Astrocyte (in vitro differentiated cells and primary cell): ENCODE data around the gene PACSIN1. TPM values are rescaled to one million over a fixed set of nuclear protein-coding genes. Genes with fewer than 3 reads are reported as not detected.

ENCODE experiments used
- DNase-seq: peaks from one replicate; pipeline ENCODE4 v3.0.0-alpha.2; 2010; ENCODE audit warnings: low read depth
- FAIRE-seq: peaks from 2 replicates; lab custom pipeline; 2011; peaks lifted over from hg19 to GRCh38; lab: Jason Lieb, UNC
- H2AFZ ChIP-seq: 2 replicates; pipeline ENCODE4 v1.6.0; 2012; ENCODE audit warnings: low read depth, low read length, inconsistent platforms
- H3K27ac ChIP-seq: 2 replicates; pipeline ENCODE4 v1.5.1; 2011; ENCODE audit warnings: low read depth, low read length, inconsistent platforms
- H3K27me3 ChIP-seq: 2 replicates; pipeline ENCODE4 v1.6.0; 2011; ENCODE audit warnings: low read length, inconsistent platforms; ENCODE audit not compliant: insufficient read depth
- H3K36me3 ChIP-seq: 2 replicates; pipeline ENCODE4 v1.5.1; 2011; ENCODE audit warnings: low read length, inconsistent platforms; ENCODE audit not compliant: insufficient read depth
- H3K4me1 ChIP-seq: 2 replicates; pipeline ENCODE4 v1.5.1; 2011; ENCODE audit warnings: low read length, inconsistent platforms; ENCODE audit not compliant: insufficient read depth
- H3K4me2 ChIP-seq: 2 replicates; pipeline ENCODE4 v1.6.0; 2012; ENCODE audit warnings: low read length, inconsistent platforms
- H3K4me3 ChIP-seq: 2 replicates; pipeline ENCODE4 v1.5.1; 2011; ENCODE audit warnings: low read depth, mild to moderate bottlenecking, low read length, inconsistent platforms; ENCODE audit not compliant: insufficient read depth
- H3K79me2 ChIP-seq: 2 replicates; pipeline ENCODE4 v1.6.0; 2012; ENCODE audit warnings: mild to moderate bottlenecking, low read length, inconsistent platforms; ENCODE audit not compliant: insufficient read depth
- H3K9ac ChIP-seq: 2 replicates; pipeline ENCODE4 v1.6.0; 2012; ENCODE audit warnings: mild to moderate bottlenecking, low read length, inconsistent platforms
- H3K9me3 ChIP-seq: 2 replicates; pipeline ENCODE4 v1.5.1; 2012; ENCODE audit warnings: low read depth, mild to moderate bottlenecking, low read length, inconsistent platforms; ENCODE audit not compliant: insufficient read depth
- H4K20me1 ChIP-seq: 2 replicates; pipeline ENCODE4 v1.6.0; 2012; ENCODE audit warnings: low read length, inconsistent platforms; ENCODE audit not compliant: insufficient read depth
- H3K27ac Mint-ChIP-seq: one replicate; pipeline ENCODE4 v1.8.0; 2021; ENCODE audit warnings: mild to moderate bottlenecking, mixed read lengths; ENCODE audit not compliant: unreplicated experiment
- H3K27me3 Mint-ChIP-seq: one replicate; pipeline ENCODE4 v1.8.0; 2021; ENCODE audit warnings: low read depth, mixed read lengths; ENCODE audit not compliant: unreplicated experiment
- H3K36me3 Mint-ChIP-seq: one replicate; pipeline ENCODE4 v1.8.0; 2021; ENCODE audit warnings: low read depth, mixed read lengths; ENCODE audit not compliant: unreplicated experiment
- H3K4me1 Mint-ChIP-seq: one replicate; pipeline ENCODE4 v1.8.0; 2021; ENCODE audit warnings: low read depth, mixed read lengths; ENCODE audit not compliant: unreplicated experiment
- H3K4me3 Mint-ChIP-seq: one replicate; pipeline ENCODE4 v1.8.0; 2021; ENCODE audit warnings: mild to moderate bottlenecking, moderate library complexity, mixed read lengths; ENCODE audit not compliant: unreplicated experiment
- H3K9me3 Mint-ChIP-seq: one replicate; pipeline ENCODE4 v1.8.0; 2021; ENCODE audit warnings: mild to moderate bottlenecking, mixed read lengths; ENCODE audit not compliant: unreplicated experiment
- CTCF ChIP-seq: IDR thresholded peaks from 2 replicates; pipeline ENCODE4 v1.5.1; 2011; ENCODE audit warnings: low read depth, mild to moderate bottlenecking, inconsistent platforms, low read length, moderate library complexity; ENCODE audit not compliant: insufficient read depth
- EZH2 ChIP-seq: IDR thresholded peaks from 2 replicates; pipeline ENCODE4 v1.6.1; 2012; ENCODE audit warnings: mild to moderate bottlenecking, low read length, inconsistent platforms; ENCODE audit not compliant: insufficient read depth
- total RNA-seq: library from RNA; stranded (reverse); gene quantifications from 2 replicates; pipeline ENCODE4 v1.2.1, GENCODE V29; 2021

PACSIN1 gene
- total RNA-seq, 1 donor from 2014 or later: 0.32 TPM

GRCh38 chr6:34556493-34556892, 90.6 kb downstream of the PACSIN1 start:
- H3K27me3 ChIP-seq: no peaks in the 10 kb centered on the region
- no peak overlapping the region for H3K4me3 ChIP-seq
- no peak overlapping the region for H3K27ac ChIP-seq
- Mint-ChIP-seq H3K27me3 (peaks cover 29% of the 10 kb centered on the region), H3K4me1 (peaks cover 5% of the 10 kb centered on the region), H3K9me3 (peaks cover 5% of the 10 kb centered on the region), H3K27ac (no peak overlapping the region), H3K4me3 (no peak overlapping the region), H3K36me3 (no peaks in the 10 kb centered on the region)
- TF ChIP-seq CTCF (no peak), EZH2 (no peak)
- DNase-seq (no peak), FAIRE-seq (no peak)
- peaks cover 5% of the 10 kb centered on the region for H3K9me3 ChIP-seq
- peaks cover 6% of the 10 kb centered on the region for H3K4me1 ChIP-seq
- H4K20me1 ChIP-seq: no peaks in the 10 kb centered on the region
- no peak overlapping the region for H3K4me2 ChIP-seq
- no peaks in the 10 kb centered on the region for H3K36me3 ChIP-seq
- no peak overlapping the region for H2AFZ ChIP-seq
- no peak overlapping the region for H3K9ac ChIP-seq
- no peaks in the 10 kb centered on the region for H3K79me2 ChIP-seq

GRCh38 chr6:34557228-34557627, 91.4 kb downstream of the PACSIN1 start:
- Histone ChIP-seq H3K9me3 (peaks cover 5% of the 10 kb centered on the region), H2AFZ (no peak overlapping the region), H3K4me3 (no peak overlapping the region), H3K9ac (no peak overlapping the region), H3K4me2 (no peak overlapping the region), H3K36me3 (no peaks in the 10 kb centered on the region), H3K79me2 (no peaks in the 10 kb centered on the region), H3K27me3 (no peaks in the 10 kb centered on the region), H4K20me1 (no peaks in the 10 kb centered on the region), H3K4me1 (peaks cover 6% of the 10 kb centered on the region), H3K27ac (no peak overlapping the region)
- DNase-seq (no peak), FAIRE-seq (no peak)
- H3K27ac Mint-ChIP-seq: no peak overlapping the region
- TF ChIP-seq EZH2: no peak
- peaks cover 5% of the 10 kb centered on the region for H3K4me1 Mint-ChIP-seq
- H3K9me3 Mint-ChIP-seq: peaks cover 1% of the 10 kb centered on the region
- H3K4me3 Mint-ChIP-seq: no peak overlapping the region
- peaks cover 24% of the 10 kb centered on the region for H3K27me3 Mint-ChIP-seq
- no peaks in the 10 kb centered on the region for H3K36me3 Mint-ChIP-seq

GRCh38 chr6:34558172-34558714, 92.4 kb downstream of the PACSIN1 start:
- Histone ChIP-seq H3K4me1 (peaks cover 6% of the 10 kb centered on the region), H3K36me3 (no peaks in the 10 kb centered on the region), H3K9ac (no peak overlapping the region), H4K20me1 (no peaks in the 10 kb centered on the region), H2AFZ (no peak overlapping the region), H3K4me2 (no peak overlapping the region), H3K27me3 (no peaks in the 10 kb centered on the region), H3K9me3 (peaks cover 5% of the 10 kb centered on the region), H3K79me2 (no peaks in the 10 kb centered on the region), H3K27ac (no peak overlapping the region), H3K4me3 (no peak overlapping the region)
- Mint-ChIP-seq H3K36me3 (no peaks in the 10 kb centered on the region), H3K4me1 (peaks cover 5% of the 10 kb centered on the region), H3K4me3 (no peak overlapping the region), H3K9me3 (peaks cover 1% of the 10 kb centered on the region), H3K27me3 (peaks cover 20% of the 10 kb centered on the region), H3K27ac (no peak overlapping the region)
- no peak for FAIRE-seq
- TF ChIP-seq CTCF: no peak
- TF ChIP-seq EZH2: no peak
- no peak for DNase-seq
